Trophoblast cell (in vitro differentiated cells and primary cell): ENCODE results near the gene ZNF358.

Experiments
- DNase-seq, 2 donors: peaks; one replicate each; pipeline ENCODE4 v3.0.0-alpha.2; 2016
- H2AFZ ChIP-seq: 2 replicates; pipeline ENCODE4 v1.6.1; 2013; ENCODE audit warnings: low read length, moderate library complexity, mild to moderate bottlenecking; ENCODE audit not compliant: insufficient read depth, poor library complexity
- H2AK5ac ChIP-seq: 2 replicates; pipeline ENCODE4 v1.6.1; 2013; ENCODE audit warnings: mild to moderate bottlenecking, low read length
- H2BK120ac ChIP-seq: 2 replicates; pipeline ENCODE4 v1.6.1; 2013; ENCODE audit warnings: low read length, mild to moderate bottlenecking, moderate library complexity; ENCODE audit not compliant: insufficient read depth, poor library complexity
- H2BK12ac ChIP-seq: 2 replicates; pipeline ENCODE4 v1.6.1; 2013; ENCODE audit warnings: mild to moderate bottlenecking, low read length, moderate library complexity
- H2BK5ac ChIP-seq: 2 replicates; pipeline ENCODE4 v1.6.1; 2013; ENCODE audit warnings: low read length, low read depth, moderate library complexity, mild to moderate bottlenecking; ENCODE audit not compliant: poor library complexity
- H3K14ac ChIP-seq: 2 replicates; pipeline ENCODE4 v1.6.1; 2013; ENCODE audit warnings: mild to moderate bottlenecking, low read length
- H3K18ac ChIP-seq: 2 replicates; pipeline ENCODE4 v1.6.1; 2013; ENCODE audit warnings: mild to moderate bottlenecking, low read length
- H3K23ac ChIP-seq: 2 replicates; pipeline ENCODE4 v1.6.1; 2013; ENCODE audit warnings: low read length
- H3K27ac ChIP-seq: 2 replicates; pipeline ENCODE4 v1.5.1; 2013; ENCODE audit warnings: low read depth, mild to moderate bottlenecking, inconsistent platforms, low read length, moderate library complexity
- H3K27me3 ChIP-seq: 2 replicates; pipeline ENCODE4 v1.6.1; 2013; ENCODE audit warnings: inconsistent platforms, mild to moderate bottlenecking, low read length, moderate library complexity; ENCODE audit not compliant: insufficient read depth
- H3K36me3 ChIP-seq, 2 experiments: 1 replicate in 1 of 2; 2 replicates in 1 of 2; pipeline ENCODE4 v1.6.1; 2013; ENCODE audit warnings: low read length in 2 of 2, mild to moderate bottlenecking in 2 of 2, moderate library complexity in 1 of 2; ENCODE audit not compliant: insufficient read depth in 2 of 2, control insufficient read depth in 1 of 2
- H3K4ac ChIP-seq: 2 replicates; pipeline ENCODE4 v1.6.1; 2013; ENCODE audit warnings: low read depth, mild to moderate bottlenecking, low read length, moderate library complexity
- H3K4me1 ChIP-seq, 2 experiments: 1 replicate in 1 of 2; 2 replicates in 1 of 2; pipeline ENCODE4 v1.6.1; 2013; ENCODE audit warnings: low read length in 2 of 2, mild to moderate bottlenecking in 2 of 2, moderate library complexity in 1 of 2; ENCODE audit not compliant: insufficient read depth in 2 of 2, control insufficient read depth in 1 of 2
- H3K4me2 ChIP-seq: 2 replicates; pipeline ENCODE4 v1.6.1; 2013; ENCODE audit warnings: inconsistent platforms, mild to moderate bottlenecking, low read length, moderate library complexity
- H3K4me3 ChIP-seq: 2 replicates; pipeline ENCODE4 v1.5.1; 2013; ENCODE audit warnings: mild to moderate bottlenecking, low read depth, low read length, inconsistent platforms
- H3K79me1 ChIP-seq: one replicate; pipeline ENCODE4 v1.6.1; 2013; ENCODE audit warnings: low read length
- H3K79me2 ChIP-seq: 2 replicates; pipeline ENCODE4 v1.6.1; 2013; ENCODE audit warnings: low read length, mild to moderate bottlenecking; ENCODE audit not compliant: control insufficient read depth, insufficient read depth, poor library complexity
- H3K9ac ChIP-seq: 2 replicates; pipeline ENCODE4 v1.6.1; 2013; ENCODE audit warnings: mild to moderate bottlenecking, low read length
- H3K9me3 ChIP-seq: 2 replicates; pipeline ENCODE4 v1.6.1; 2013; ENCODE audit warnings: low read depth, mild to moderate bottlenecking, control low read depth, inconsistent platforms, low read length; ENCODE audit not compliant: insufficient read depth
- H4K12ac ChIP-seq: 2 replicates; pipeline ENCODE4 v1.6.1; 2013; ENCODE audit warnings: low read depth, mild to moderate bottlenecking, low read length, moderate library complexity
- H4K8ac ChIP-seq: 2 replicates; pipeline ENCODE4 v1.6.1; 2013; ENCODE audit warnings: low read depth, mild to moderate bottlenecking, low read length, moderate library complexity
- H4K91ac ChIP-seq: one replicate; pipeline ENCODE4 v1.6.1; 2013; ENCODE audit warnings: low read depth, mild to moderate bottlenecking, low read length, moderate library complexity
- WGBS: extraction: QIAGEN DNeasy Blood & Tissue Kit; methylation state at CpG from one replicate; pipeline ENCODE4 v1.1.7; 2013; ENCODE audit warnings: missing lambda C conversion rate; ENCODE audit not compliant: insufficient read length, insufficient coverage; ENCODE audit errors: extremely low coverage; 5-methylcytosine and 5-hydroxymethylcytosine counted together

ZNF358 gene

DNA sequence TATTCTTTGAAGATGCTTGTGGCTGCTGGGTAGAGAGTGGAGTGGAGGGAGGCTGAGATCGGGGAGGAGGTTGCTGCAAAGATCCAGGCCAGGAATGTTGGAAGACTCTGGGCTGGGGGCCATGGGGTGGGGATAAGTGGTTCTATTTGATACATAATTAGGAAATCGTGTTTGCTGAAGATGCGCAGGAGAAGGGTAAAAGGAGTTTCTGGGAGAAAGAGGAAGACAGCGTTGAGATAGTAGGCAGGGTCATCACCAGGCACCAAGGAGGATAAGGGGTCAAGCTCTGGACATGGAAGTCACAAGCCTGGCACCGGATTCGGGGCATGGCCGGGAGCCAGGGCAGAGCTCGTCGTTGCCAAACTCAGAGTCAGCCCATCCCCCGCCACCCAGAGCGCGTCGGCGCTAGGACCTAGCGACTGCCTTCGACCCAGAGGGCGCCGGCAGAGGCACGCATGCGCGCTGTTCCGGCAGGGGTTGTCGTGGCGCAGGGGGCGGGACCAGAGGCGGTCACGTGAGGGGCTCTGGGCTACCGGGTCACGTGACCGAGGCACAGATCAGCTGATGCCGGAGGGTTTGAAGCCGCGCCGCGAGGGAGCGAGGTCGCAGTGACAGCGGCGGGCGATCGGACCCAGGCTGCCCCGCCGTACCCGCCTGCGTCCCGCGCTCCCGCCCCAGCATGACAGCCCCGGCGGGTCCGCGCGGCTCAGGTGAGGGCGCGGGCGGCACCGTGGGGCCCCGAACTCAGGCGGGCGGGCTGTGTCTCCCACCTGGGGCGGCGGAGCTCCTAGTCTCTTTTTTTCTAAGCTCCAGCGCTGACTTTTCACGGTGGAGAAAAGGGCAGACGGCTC is 6.4 kb downstream of the ZNF358 start, which contains the start of gene MCOLN1:
MCOLN1 (plus strand) TSS at position 553 of the 851 bp plus-strand sequence; CDS start at position 680, 127 bp downstream.
- Histone ChIP-seq H3K4ac (peak within 1 kb of the TSS; percentile 68), H3K79me2 (peaks cover 6% of the 10 kb centered on the region), H3K9me3 (no peaks in the 10 kb centered on the region), H3K18ac (peak within 1 kb of the TSS; percentile 88), H3K23ac (no peak within 1 kb of the TSS), H4K8ac (peak within 1 kb of the TSS; percentile 92), H3K27me3 (no peaks in the 10 kb centered on the region), H4K91ac (peak within 1 kb of the TSS; percentile 87), H2BK5ac (peak within 1 kb of the TSS; percentile 70), H2BK12ac (peak within 1 kb of the TSS; percentile 67), H3K36me3 (peaks cover 39 to 45% of the 10 kb centered on the region in 2 experiments), H2BK120ac (peak within 1 kb of the TSS; percentile 75), H3K4me3 (peak within 1 kb of the TSS; percentile 93), H4K12ac (peak within 1 kb of the TSS; percentile 96), H3K14ac (peak within 1 kb of the TSS; percentile 84), H3K27ac (peak within 1 kb of the TSS; percentile 22), H3K79me1 (peaks cover 7% of the 10 kb centered on the region), H3K4me1 (peaks cover 5 to 10% of the 10 kb centered on the region in 2 experiments), H3K4me2 (peak within 1 kb of the TSS; percentile 96), H2AFZ (peak within 1 kb of the TSS; percentile 83), H2AK5ac (peak within 1 kb of the TSS; percentile 94), H3K9ac (peak within 1 kb of the TSS; percentile 71)
- WGBS: no CpG with 5 or more reads among the region's 65 CpGs
- peak; percentile 99 for DNase-seq

- Histone ChIP-seq H2AK5ac (no peak overlapping the region), H2BK120ac (no peak overlapping the region), H3K4ac (peak overlapping the region; percentile 50), H3K9ac (peak overlapping the region; percentile 21), H3K9me3 (peaks cover 3% of the 10 kb centered on the region), H3K79me2 (peaks cover 6% of the 10 kb centered on the region), H3K14ac (peak overlapping the region; percentile 65), H3K23ac (no peak overlapping the region), H4K8ac (peak overlapping the region; percentile 79), H3K4me1 (peaks cover 4 to 7% of the 10 kb centered on the region in 2 experiments), H3K27ac (no peak overlapping the region), H3K36me3 (peaks cover 45 to 49% of the 10 kb centered on the region in 2 experiments), H3K4me2 (peak overlapping the region; percentile 96), H4K91ac (peak overlapping the region; percentile 28), H2BK5ac (peak overlapping the region; percentile 38), H3K27me3 (no peaks in the 10 kb centered on the region), H2AFZ (peak overlapping the region; percentile 56), H3K4me3 (peak overlapping the region; percentile 93), H4K12ac (no peak overlapping the region), H2BK12ac (no peak overlapping the region), H3K79me1 (peaks cover 7% of the 10 kb centered on the region), H3K18ac (peak overlapping the region; percentile 77)
- WGBS: no CpG with 5 or more reads among the region's 23 CpGs
- peak; percentile 45 to 68 for DNase-seq
Observed at GRCh38 chr19:7522923-7523667, 7.2 kb downstream of the ZNF358 start.

- Histone ChIP-seq H4K91ac (no peak overlapping the region), H2BK120ac (no peak overlapping the region)
Observed at GRCh38 chr19:7524523-7524922, 8.6 kb downstream of the ZNF358 start.

GRCh38 chr19:7524992-7525739 is 9.3 kb downstream of the ZNF358 start:
- Histone ChIP-seq H3K9me3 (peaks cover 4% of the 10 kb centered on the region), H2AK5ac (no peak overlapping the region)
- no CpG with 5 or more reads among the region's 20 CpGs for WGBS

More at GRCh38 chr19:7524523-7524922, 8.6 kb downstream of the ZNF358 start:
- H3K27ac ChIP-seq: no peak overlapping the region
- no peak overlapping the region for H2AFZ ChIP-seq
- H3K18ac ChIP-seq: no peak overlapping the region
- peaks cover 54 to 58% of the 10 kb centered on the region in 2 experiments for H3K36me3 ChIP-seq
- H4K12ac ChIP-seq: no peak overlapping the region
- H3K79me1 ChIP-seq: peaks cover 7% of the 10 kb centered on the region
- H3K4me2 ChIP-seq: no peak overlapping the region
- no peak overlapping the region for H3K4ac ChIP-seq
- no peak overlapping the region for H3K14ac ChIP-seq
- peaks cover 6% of the 10 kb centered on the region for H3K79me2 ChIP-seq
- H3K27me3 ChIP-seq: no peaks in the 10 kb centered on the region
- H2BK12ac ChIP-seq: no peak overlapping the region
- peaks cover 4% of the 10 kb centered on the region for H3K9me3 ChIP-seq
- H3K4me1 ChIP-seq: peaks cover 4 to 7% of the 10 kb centered on the region in 2 experiments
- H4K8ac ChIP-seq: no peak overlapping the region
- no peak overlapping the region for H3K9ac ChIP-seq
- no peak for DNase-seq
- H2AK5ac ChIP-seq: no peak overlapping the region
- H3K23ac ChIP-seq: no peak overlapping the region
- no peak overlapping the region for H3K4me3 ChIP-seq
- no CpG with 5 or more reads among the region's 5 CpGs for WGBS
- H2BK5ac ChIP-seq: no peak overlapping the region

More at GRCh38 chr19:7524992-7525739, 9.3 kb downstream of the ZNF358 start:
- H3K36me3 ChIP-seq: peaks cover 54 to 58% of the 10 kb centered on the region in 2 experiments
- no peak overlapping the region for H4K8ac ChIP-seq
- H4K12ac ChIP-seq: no peak overlapping the region
- H2BK5ac ChIP-seq: no peak overlapping the region
- no peak overlapping the region for H3K4ac ChIP-seq
- no peak for DNase-seq
- H4K91ac ChIP-seq: no peak overlapping the region
- H3K9ac ChIP-seq: no peak overlapping the region
- H3K14ac ChIP-seq: no peak overlapping the region
- no peak overlapping the region for H2AFZ ChIP-seq
- H3K18ac ChIP-seq: no peak overlapping the region
- no peak overlapping the region for H3K4me3 ChIP-seq
- H2BK120ac ChIP-seq: no peak overlapping the region
- peaks cover 7% of the 10 kb centered on the region for H3K79me1 ChIP-seq
- H3K4me1 ChIP-seq: peaks cover 4 to 7% of the 10 kb centered on the region in 2 experiments
- H3K27me3 ChIP-seq: no peaks in the 10 kb centered on the region
- no peak overlapping the region for H2BK12ac ChIP-seq
- H3K4me2 ChIP-seq: no peak overlapping the region
- peaks cover 6% of the 10 kb centered on the region for H3K79me2 ChIP-seq
- no peak overlapping the region for H3K23ac ChIP-seq
- H3K27ac ChIP-seq: no peak overlapping the region
